DMS 273 treated with DMSO at 0.1 percent for 48 hours (cell line): ENCODE measurements around the gene PLCXD3.
"Not testable (repeated sequence)": the region's sequence is repeated elsewhere in the genome, so short reads cannot be mapped to it uniquely, and the experiment has no call there.

Experiments used
- DNase-seq: peaks from one replicate; lab custom pipeline; 2025; lab: John Stamatoyannopoulos, UW

The PLCXD3 gene

GRCh38 chr5:41510176-41510831 is at the start of gene PLCXD3:
Gene PLCXD3 (minus strand): TSS chr5:41510601. CDS start chr5:41510526, 75 bp downstream.
- no peak for DNase-seq

- no peak for DNase-seq
Measured at GRCh38 chr5:41559184-41559583, 48.8 kb upstream of the PLCXD3 start.

GRCh38 chr5:41558295-41558694 is 47.9 kb upstream of the PLCXD3 start:
- DNase-seq, result no peak

- no peak for DNase-seq
Measured at GRCh38 chr5:41547991-41548390, 37.6 kb upstream of the PLCXD3 start.

GRCh38 chr5:41542183-41542582 is 31.8 kb upstream of the PLCXD3 start:
- DNase-seq, result no peak

- no peak for DNase-seq
Measured at GRCh38 chr5:41539454-41539853, 29.1 kb upstream of the PLCXD3 start.

- no peak for DNase-seq
Measured at GRCh38 chr5:41537581-41537980, 27.2 kb upstream of the PLCXD3 start.

- DNase-seq, result no peak
Measured at GRCh38 chr5:41532485-41532884, 22.1 kb upstream of the PLCXD3 start.

GRCh38 chr5:41527201-41527779 is 16.9 kb upstream of the PLCXD3 start:
- DNase-seq, result no peak

GRCh38 chr5:41526699-41527098 is 16.3 kb upstream of the PLCXD3 start:
- DNase-seq, result no peak

GRCh38 chr5:41524174-41524573 is 13.8 kb upstream of the PLCXD3 start:
- no peak for DNase-seq

GRCh38 chr5:41522193-41522786 is 11.9 kb upstream of the PLCXD3 start:
- no peak for DNase-seq

- no peak for DNase-seq
Measured at GRCh38 chr5:41519801-41520200, 9.4 kb upstream of the PLCXD3 start.

- DNase-seq, result no peak
Measured at GRCh38 chr5:41517909-41518308, 7.5 kb upstream of the PLCXD3 start.

- no peak for DNase-seq
Measured at GRCh38 chr5:41511241-41511640, 840 bp upstream of the PLCXD3 start.

GRCh38 chr5:41509399-41510175 is 814 bp downstream of the PLCXD3 start:
- no peak for DNase-seq

GRCh38 chr5:41508696-41509398 is 1.6 kb downstream of the PLCXD3 start:
- no peak for DNase-seq

- DNase-seq, result no peak
Measured at GRCh38 chr5:41508186-41508585, 2.2 kb downstream of the PLCXD3 start.

GRCh38 chr5:41507501-41507900 is 2.9 kb downstream of the PLCXD3 start:
- no peak for DNase-seq

- no peak for DNase-seq
Measured at GRCh38 chr5:41503860-41504259, 6.5 kb downstream of the PLCXD3 start.

GRCh38 chr5:41503310-41503709 is 7.1 kb downstream of the PLCXD3 start:
- no peak for DNase-seq

- DNase-seq, result not testable (repeated sequence)
Measured at GRCh38 chr5:41493490-41494126, 16.8 kb downstream of the PLCXD3 start.
